ENCODE data around the gene EYA2. TPM values are rescaled to one million over a fixed set of nuclear protein-coding genes. Genes with fewer than 3 reads are reported as not detected.

EYA2 gene
- total and polyA plus RNA-seq, 4 donors = 0.17 to 0.54 (median 0.23) TPM; not detected in 1

GRCh38 chr20:47133809-47134456 lies 239.3 kb downstream of the EYA2 start (continued):
- TF ChIP-seq REST (IDR thresholded peaks at IDR 0.05) = no peak

GRCh38 chr20:47136782-47137181 lies 242.1 kb downstream of the EYA2 start:
- H3K9ac ChIP-seq (ENCODE audit: low read depth in 1 of 2, low read length in 2 of 2) = no peak overlapping the region
- TF ChIP-seq HNF4A (conservative IDR thresholded peaks at IDR 0.05) = no peak
- TF ChIP-seq ZBTB33 (IDR thresholded peaks at IDR 0.05) = no peak
- TF ChIP-seq REST (IDR thresholded peaks at IDR 0.05) = no peak
- TF ChIP-seq TAF1 (conservative IDR thresholded peaks at IDR 0.05) = no peak
- no peak for TF ChIP-seq GABPA (IDR thresholded peaks at IDR 0.05 in 1 of 2, conservative IDR thresholded peaks at IDR 0.05 in 1 of 2)
- TF ChIP-seq, protein P1, sequence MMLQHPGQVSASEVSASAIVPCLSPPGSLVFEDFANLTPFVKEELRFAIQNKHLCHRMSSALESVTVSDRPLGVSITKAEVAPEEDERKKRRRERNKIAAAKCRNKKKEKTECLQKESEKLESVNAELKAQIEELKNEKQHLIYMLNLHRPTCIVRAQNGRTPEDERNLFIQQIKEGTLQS (IDR thresholded peaks at IDR 0.05) = no peak
- no peak for TF ChIP-seq RAD21 (IDR thresholded peaks at IDR 0.05)
- no peak for TF ChIP-seq YY1 (IDR thresholded peaks at IDR 0.05)
- TF ChIP-seq HNF4G (IDR thresholded peaks at IDR 0.05) = no peak
- WGBS = 77% methylated on average over 6 of the region's 6 CpGs
- H3K27me3 ChIP-seq (ENCODE audit: control insufficient read depth in 4 of 4, insufficient read depth in 4 of 4, low read length in 3 of 4) = peaks cover 0 to 1% (median 0%) of the 10 kb centered on the region in 4 donors
- peaks cover 0 to 5% (median 1%) of the 10 kb centered on the region in 4 donors for H3K9me3 ChIP-seq (ENCODE audit: control insufficient read depth in 4 of 4, low read length in 3 of 4)
- H3K36me3 ChIP-seq (ENCODE audit: control insufficient read depth in 4 of 4, insufficient read depth in 3 of 4, low read depth in 1 of 4, low read length in 3 of 4) = no peaks in the 10 kb centered on the region
- H3K4me3 ChIP-seq (ENCODE audit: low read depth in 1 of 3, low read length in 3 of 3) = no peak overlapping the region
- H3K27ac ChIP-seq (ENCODE audit: low read depth in 1 of 2, low read length in 2 of 2) = no peak overlapping the region
- no peaks in the 10 kb centered on the region for H3K4me1 ChIP-seq (ENCODE audit: control insufficient read depth in 4 of 4, insufficient read depth in 4 of 4, low read length in 3 of 4)
- no peak for DNase-seq (ENCODE audit: low spot score)
